ENCODE data around the gene ARHGAP15.

- TF ChIP-seq SP1 (IDR thresholded peaks at IDR 0.05; ENCODE audit: low read depth) (no peak), CTCF (IDR thresholded peaks at IDR 0.05 in 2 of 3, conservative IDR thresholded peaks at IDR 0.05 in 1 of 3; ENCODE audit: borderline replicate concordance in 1 of 3, insufficient read depth in 1 of 3, low read depth in 2 of 3, low read length in 2 of 3) (no peak), POLR2A (IDR thresholded peaks at IDR 0.05; ENCODE audit: borderline replicate concordance, extremely low read depth, insufficient read depth, insufficient read length) (no peak), EZH2phosphoT487 (IDR thresholded peaks at IDR 0.05; ENCODE audit: borderline replicate concordance) (no peak), FOSL1 (IDR thresholded peaks at IDR 0.05; ENCODE audit: low read depth) (no peak), JUND (IDR thresholded peaks at IDR 0.05) (no peak), SIN3A (IDR thresholded peaks at IDR 0.05; ENCODE audit: low read depth) (no peak), EZH2 (IDR thresholded peaks at IDR 0.05) (no peak), ZNF274 (IDR thresholded peaks at IDR 0.05; ENCODE audit: low read depth, low read length) (no peak), ZBTB33 (IDR thresholded peaks at IDR 0.05; ENCODE audit: extremely low read depth, insufficient replicate concordance, low read length) (no peak), YY1 (IDR thresholded peaks at IDR 0.05; ENCODE audit: extremely low read depth, insufficient replicate concordance, low read depth, low read length) (no peak), ATF3 (IDR thresholded peaks at IDR 0.05) (no peak), POLR2AphosphoS5 (IDR thresholded peaks at IDR 0.05; ENCODE audit: low read depth, low read length) (no peak)
Measured at GRCh38 chr2:143183804-143184463, 54.7 kb downstream of the ARHGAP15 start.
